HepG2 (cell line): ENCODE measurements around the gene GATD1. TPM values are rescaled to one million over a fixed set of nuclear protein-coding genes. Genes with fewer than 3 reads are reported as not detected.

Source experiments
- BATF2 ChIP-seq: sonication (generic); formaldehyde crosslinking; IDR thresholded peaks from 2 replicates; pipeline ENCODE4 v1.8.0; 2022; ENCODE audit warnings: mild to moderate bottlenecking, missing genetic modification reagents, moderate library complexity
- CSRNP2 ChIP-seq: sonication (generic); formaldehyde crosslinking; conservative IDR thresholded peaks from 2 replicates; pipeline ENCODE4 v1.8.0; 2022; ENCODE audit warnings: low read depth, missing genetic modification reagents
- DPF2 ChIP-seq: sonication (generic); formaldehyde crosslinking; IDR thresholded peaks from 2 replicates; pipeline ENCODE4 v1.4.0; 2020; ENCODE audit warnings: mild to moderate bottlenecking, low read depth, missing genetic modification reagents, borderline replicate concordance
- E2F1 ChIP-seq: sonication (generic); formaldehyde crosslinking; IDR thresholded peaks from 2 replicates; pipeline ENCODE4 v1.5.0; 2020; ENCODE audit warnings: missing genetic modification reagents
- ELF4 ChIP-seq: sonication (generic); formaldehyde crosslinking; IDR thresholded peaks from 2 replicates; pipeline ENCODE4 v1.5.0; 2020; ENCODE audit warnings: missing genetic modification reagents, mild to moderate bottlenecking, moderate library complexity, borderline replicate concordance
- GPN1 ChIP-seq: sonication (generic); formaldehyde crosslinking; IDR thresholded peaks from 2 replicates; pipeline ENCODE4 v1.5.1; 2020; ENCODE audit warnings: missing genetic modification reagents, borderline replicate concordance
- IRX3 ChIP-seq: sonication (generic); formaldehyde crosslinking; IDR thresholded peaks from 2 replicates; pipeline ENCODE4 v1.8.1; 2023; ENCODE audit warnings: mild to moderate bottlenecking, low read depth, missing genetic modification reagents, borderline replicate concordance
- KLF13 ChIP-seq: sonication (generic); formaldehyde crosslinking; IDR thresholded peaks from 2 replicates; pipeline ENCODE4 v1.4.0; 2020; ENCODE audit warnings: mild to moderate bottlenecking, missing genetic modification reagents
- NCOR1 ChIP-seq: fragments of 200-600 bp; sonication (generic); IDR thresholded peaks from 2 replicates; pipeline ENCODE4 v1.7.0; 2017; ENCODE audit warnings: antibody characterized with exemption, low read length, borderline replicate concordance
- REST ChIP-seq, 2 experiments: IDR thresholded peaks; 2 replicates each; pipeline ENCODE4 v1.6.1; 2011 to 2012; ENCODE audit warnings: low read length in 2 of 2, borderline replicate concordance in 1 of 2, low read depth in 1 of 2, mild to moderate bottlenecking in 1 of 2, moderate library complexity in 1 of 2
- SMAD3 ChIP-seq: sonication (generic); formaldehyde crosslinking; IDR thresholded peaks from 2 replicates; pipeline ENCODE4 v1.4.0; 2020; ENCODE audit warnings: missing genetic modification reagents
- SOX5 ChIP-seq: IDR thresholded peaks from 2 replicates; pipeline ENCODE4 v1.6.1; 2016; ENCODE audit warnings: borderline replicate concordance
- ZBTB34 ChIP-seq: sonication (generic); formaldehyde crosslinking; IDR thresholded peaks from 2 replicates; pipeline ENCODE4 v1.8.0; 2022; ENCODE audit warnings: mild to moderate bottlenecking, missing genetic modification reagents
- ZFX ChIP-seq: sonication (generic); formaldehyde crosslinking; IDR thresholded peaks from 2 replicates; pipeline ENCODE4 v1.4.0; 2020; ENCODE audit warnings: mild to moderate bottlenecking, low read depth, missing genetic modification reagents, moderate library complexity
- ZNF230 ChIP-seq: sonication (generic); formaldehyde crosslinking; IDR thresholded peaks from 2 replicates; pipeline ENCODE4 v1.4.0; 2020; ENCODE audit warnings: mild to moderate bottlenecking, missing genetic modification reagents
- ZNF530 ChIP-seq: sonication (generic); formaldehyde crosslinking; IDR thresholded peaks from 2 replicates; pipeline ENCODE4 v1.5.0; 2020; ENCODE audit warnings: low read depth, mild to moderate bottlenecking, missing genetic modification reagents
- ZNF562 ChIP-seq: sonication (generic); formaldehyde crosslinking; IDR thresholded peaks from 2 replicates; pipeline ENCODE4 v1.8.0; 2022; ENCODE audit warnings: missing genetic modification reagents, borderline replicate concordance
- ZNF639 ChIP-seq: conservative IDR thresholded peaks from 2 replicates; pipeline ENCODE4 v1.6.1; 2018; ENCODE audit warnings: missing genetic modification reagents
- ZNF713 ChIP-seq: sonication (generic); formaldehyde crosslinking; IDR thresholded peaks from 2 replicates; pipeline ENCODE4 v1.4.0; 2020; ENCODE audit warnings: mild to moderate bottlenecking, missing genetic modification reagents
- polyA plus RNA-seq, 8 experiments: library from polyadenylated mRNA; depleted of rRNA in 3 of 8; stranded (reverse) in 7 of 8; unstranded in 1 of 8; fragments of >200 nt; fragmentation: Illumina TruSeq in 4 of 8; extraction: Trizol in 4 of 8; gene quantifications; 2 replicates each; pipeline versions ENCODE4 v1.2.1 to v1.2.3, GENCODE V29; 2011 to 2016; ENCODE audit warnings: low read depth in 4 of 8, missing spikeins in 1 of 8, mixed read lengths in 1 of 8; ENCODE audit not compliant: insufficient read depth in 1 of 8
- total RNA-seq, 5 experiments: library from RNA; depleted of rRNA; stranded (reverse); fragments of >200 nt; fragmentation: Illumina TruSeq; extraction: Trizol; gene quantifications; 2 replicates each; pipeline ENCODE4 v1.2.3, GENCODE V29; 2016; ENCODE audit warnings: low read depth in 1 of 5

GATD1 gene
- total and polyA plus RNA-seq, 2 of the 13 experiments (the other 11 are each of a cell fraction or from before 2014, with no cell fraction given), result 31.3 to 60.5 TPM

GRCh38 chr11:818396-819128 is 41.3 kb upstream of the GATD1 start, which contains the start of gene PNPLA2 (continued):
- TF ChIP-seq ZNF530 (no peak), SMAD3 (CRISPR knock-in tag) (0 out of 2 replicates have a peak, but pooled peaks have one; percentile 4), ZNF639 (no peak; the same call in 1 of the 2 replicates), GPN1 (CRISPR knock-in tag) (no peak), NCOR1 (no peak), BATF2 (no peak), ZFX (CRISPR knock-in tag) (no peak), IRX3 (no peak), ZNF713 (no peak), DPF2 (CRISPR knock-in tag) (no peak), ELF4 (CRISPR knock-in tag) (peak; percentile 66; the same call in 1 of the 2 replicates), SOX5 (CRISPR knock-in tag) (no peak), ZNF230 (no peak), ZBTB34 (no peak), REST (IDR thresholded peaks at IDR 0.05; ENCODE audit: borderline replicate concordance in 1 of 2, low read depth in 1 of 2, low read length in 2 of 2) (no peak), E2F1 (no peak), KLF13 (CRISPR knock-in tag) (no peak), CSRNP2 (CRISPR knock-in tag) (no peak), ZNF562 (no peak)
